ENCODE measurements around the gene LY6G6D.
A peak's percentile ranks its signal among the peaks of the same experiment; 100 is the strongest.

LY6G6D gene

DNA sequence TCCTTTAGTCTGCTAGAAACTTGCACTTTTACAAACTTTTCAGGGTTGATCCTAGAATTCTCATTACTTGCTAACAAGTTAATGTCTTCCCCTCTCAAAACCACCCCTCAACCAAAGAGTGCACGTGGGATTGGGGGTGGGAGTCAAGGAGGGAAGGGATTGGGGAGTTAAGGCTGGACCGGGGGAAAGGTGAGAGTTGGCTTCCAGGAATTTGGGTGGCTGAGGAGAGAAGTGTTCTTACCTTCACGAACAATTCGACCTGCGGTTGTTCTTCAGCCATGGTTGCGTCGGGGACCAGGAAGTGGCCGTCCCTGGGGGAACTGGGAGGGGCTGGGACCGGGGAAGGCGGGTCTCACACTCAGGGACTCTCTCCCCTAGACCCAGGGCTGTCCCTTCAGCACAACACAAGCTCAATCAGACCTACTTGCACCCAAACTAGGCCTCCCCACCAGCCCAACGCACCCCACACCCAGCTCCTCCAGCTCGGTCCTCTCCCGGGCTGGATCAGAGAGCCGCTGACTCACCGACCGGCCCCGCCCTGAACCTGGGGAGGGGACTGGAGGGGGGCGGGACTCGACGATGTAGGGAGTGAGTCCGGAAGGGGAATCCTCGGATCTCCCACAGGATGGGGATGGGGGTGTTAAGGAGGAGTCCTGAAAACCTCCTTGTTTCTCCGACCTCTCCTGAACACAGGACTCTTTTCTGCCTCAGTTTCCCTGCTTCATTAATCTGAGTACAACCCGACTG lies 21.0 kb downstream of the LY6G6D start, which contains the start of gene CLIC1:
TSS of gene CLIC1 (minus strand) at position 510 of the 747 bp plus-strand sequence. CDS start at position 280, 230 bp downstream.
- DNase-seq (ENCODE audit: low read depth, low spot score), result peak; percentile 77

DNA sequence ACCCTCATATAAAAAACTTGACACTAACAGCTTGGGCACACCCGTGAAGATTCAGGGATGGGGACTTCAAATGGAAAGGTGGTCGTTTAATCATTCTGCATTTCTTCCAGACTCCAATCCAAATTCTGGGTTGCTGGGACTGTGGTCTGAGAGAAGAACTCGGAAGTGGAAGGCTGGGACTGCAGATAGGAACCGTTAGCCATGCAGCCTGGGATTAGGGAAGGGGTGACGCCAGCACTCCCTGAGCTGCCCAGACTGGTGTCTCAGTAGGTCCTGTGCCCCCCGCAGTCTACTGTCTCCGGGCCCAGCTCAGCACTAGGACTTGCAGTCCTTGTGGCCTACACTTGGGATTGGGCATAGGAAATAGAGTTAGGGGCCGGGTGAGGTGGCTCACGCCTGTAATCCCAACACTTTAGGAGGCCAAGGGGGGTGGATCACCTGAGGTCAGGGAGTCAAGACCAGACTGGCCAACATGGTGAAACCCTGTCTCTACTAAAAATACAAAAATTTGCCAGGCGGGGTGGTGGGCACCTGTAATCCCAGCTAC lies 21.7 kb downstream of the LY6G6D start:
- peak; percentile 10 for DNase-seq (ENCODE audit: low read depth, low spot score)

DNA sequence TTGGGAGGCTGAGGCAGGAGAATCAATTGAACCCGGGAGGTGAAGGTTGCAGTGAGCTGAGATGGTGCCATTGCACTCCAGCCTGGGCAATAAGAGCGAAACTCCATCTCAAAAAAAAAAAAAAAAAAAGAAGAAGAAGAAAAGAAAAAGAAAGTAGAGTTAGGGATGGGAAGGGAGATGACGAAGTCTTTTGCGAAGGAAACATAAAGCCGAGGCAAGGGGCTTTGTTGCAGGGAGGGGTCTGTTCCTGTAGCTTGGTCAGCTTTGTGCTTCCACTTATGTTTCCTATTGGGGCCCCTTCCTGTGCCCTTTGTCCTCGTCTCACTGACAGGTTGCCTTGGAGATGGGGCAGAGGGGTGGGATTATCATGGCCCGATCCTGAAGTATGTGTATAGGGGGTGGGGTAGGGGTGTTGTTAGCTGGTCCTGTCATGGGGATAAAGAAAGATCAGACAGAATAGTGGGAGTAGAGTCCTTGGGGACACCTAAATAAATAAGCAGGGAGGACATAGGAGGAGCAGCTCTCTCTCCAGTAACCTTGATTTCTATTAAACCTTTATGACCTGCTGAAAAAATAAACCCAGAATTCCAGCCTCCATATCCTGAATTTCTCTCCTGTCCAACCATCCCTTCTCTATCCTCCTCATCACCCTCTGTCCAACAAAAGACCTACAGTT lies 22.3 kb downstream of the LY6G6D start:
- no peak for DNase-seq (ENCODE audit: low read depth, low spot score)

DNA sequence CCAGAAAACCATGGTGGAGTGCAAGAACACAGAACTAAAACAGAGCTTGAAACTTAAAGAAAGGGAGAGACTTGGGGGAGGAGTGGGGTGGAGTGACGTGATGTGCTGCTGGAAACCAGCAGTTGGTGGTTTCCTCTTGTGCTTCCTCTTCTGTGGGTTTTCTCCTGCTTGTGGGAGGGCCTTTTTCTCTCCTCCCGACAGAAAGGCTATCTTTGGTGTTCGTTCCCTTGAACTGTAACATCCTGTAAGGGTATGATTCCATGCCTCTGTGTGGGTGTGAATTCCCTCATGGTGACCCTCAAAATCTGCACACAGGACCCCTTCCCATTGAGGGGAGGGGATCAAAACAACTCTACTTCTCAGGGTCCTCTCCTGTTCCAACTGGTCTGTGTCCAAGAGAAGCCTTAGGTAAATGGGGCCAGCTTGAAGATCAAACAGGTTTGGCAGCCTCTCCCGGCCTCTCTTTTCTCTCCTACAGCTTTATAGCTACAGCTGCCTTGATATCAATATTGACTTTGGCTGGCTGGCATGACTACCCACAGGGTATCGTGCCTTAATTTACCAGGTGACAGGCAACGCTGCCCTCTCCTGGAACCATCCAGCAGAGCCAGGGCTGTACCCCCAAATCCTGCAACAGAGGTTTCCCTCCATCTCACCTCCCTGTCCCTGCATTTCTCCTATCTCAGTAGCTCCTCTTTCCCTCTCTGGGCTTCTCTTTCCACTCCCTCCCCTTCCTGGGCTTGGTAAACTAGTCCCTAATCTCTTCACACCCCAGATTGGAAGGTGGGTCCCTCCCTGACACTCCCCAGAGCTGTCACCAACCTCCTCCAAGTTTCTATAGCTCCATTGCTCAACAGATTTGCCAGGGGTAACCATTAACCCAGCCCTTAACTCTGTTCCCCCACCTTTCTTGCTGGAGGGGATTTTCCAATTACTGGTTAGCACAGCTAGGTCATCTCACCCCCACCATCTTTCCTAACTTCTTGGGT lies 23.1 kb downstream of the LY6G6D start:
- peak; percentile 44 for DNase-seq (ENCODE audit: low read depth, low spot score)

DNA sequence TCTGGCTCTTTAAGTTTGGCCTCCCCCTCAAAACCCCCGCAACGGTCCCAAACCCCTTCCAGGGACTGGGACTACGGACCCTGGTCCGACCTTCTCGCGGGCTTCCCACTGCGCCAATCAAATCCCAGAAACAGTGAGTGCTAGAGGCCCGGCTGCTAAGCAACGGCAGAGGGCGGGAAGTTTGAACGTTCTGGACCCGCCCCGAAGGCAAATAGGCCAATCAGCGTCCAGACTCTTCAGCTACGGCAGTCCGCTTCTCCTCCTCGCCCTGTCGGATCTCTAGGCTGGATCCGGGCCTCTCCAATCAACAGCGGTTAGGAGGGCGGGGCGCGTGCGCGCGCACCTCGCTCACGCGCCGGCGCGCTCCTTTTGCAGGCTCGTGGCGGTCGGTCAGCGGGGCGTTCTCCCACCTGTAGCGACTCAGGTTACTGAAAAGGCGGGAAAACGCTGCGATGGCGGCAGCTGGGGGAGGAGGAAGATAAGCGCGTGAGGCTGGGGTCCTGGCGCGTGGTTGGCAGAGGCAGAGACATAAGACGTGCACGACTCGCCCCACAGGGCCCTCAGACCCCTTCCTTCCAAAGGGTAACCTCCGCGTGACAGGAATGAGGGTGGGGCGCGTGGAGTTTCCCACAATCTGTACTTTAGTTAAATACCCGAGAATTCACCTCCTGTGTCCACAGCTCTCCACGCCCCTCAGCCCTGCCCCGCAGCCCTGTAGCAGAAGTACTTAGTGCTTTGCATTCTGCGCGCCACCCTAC lies 24.7 kb downstream of the LY6G6D start, which contains the start of gene MSH5:
TSS of gene MSH5 (plus strand) at position 367 of the 758 bp plus-strand sequence. CDS start 462 bp downstream, outside the sequence.
- peak; percentile 100 for DNase-seq (ENCODE audit: low read depth, low spot score)

DNA sequence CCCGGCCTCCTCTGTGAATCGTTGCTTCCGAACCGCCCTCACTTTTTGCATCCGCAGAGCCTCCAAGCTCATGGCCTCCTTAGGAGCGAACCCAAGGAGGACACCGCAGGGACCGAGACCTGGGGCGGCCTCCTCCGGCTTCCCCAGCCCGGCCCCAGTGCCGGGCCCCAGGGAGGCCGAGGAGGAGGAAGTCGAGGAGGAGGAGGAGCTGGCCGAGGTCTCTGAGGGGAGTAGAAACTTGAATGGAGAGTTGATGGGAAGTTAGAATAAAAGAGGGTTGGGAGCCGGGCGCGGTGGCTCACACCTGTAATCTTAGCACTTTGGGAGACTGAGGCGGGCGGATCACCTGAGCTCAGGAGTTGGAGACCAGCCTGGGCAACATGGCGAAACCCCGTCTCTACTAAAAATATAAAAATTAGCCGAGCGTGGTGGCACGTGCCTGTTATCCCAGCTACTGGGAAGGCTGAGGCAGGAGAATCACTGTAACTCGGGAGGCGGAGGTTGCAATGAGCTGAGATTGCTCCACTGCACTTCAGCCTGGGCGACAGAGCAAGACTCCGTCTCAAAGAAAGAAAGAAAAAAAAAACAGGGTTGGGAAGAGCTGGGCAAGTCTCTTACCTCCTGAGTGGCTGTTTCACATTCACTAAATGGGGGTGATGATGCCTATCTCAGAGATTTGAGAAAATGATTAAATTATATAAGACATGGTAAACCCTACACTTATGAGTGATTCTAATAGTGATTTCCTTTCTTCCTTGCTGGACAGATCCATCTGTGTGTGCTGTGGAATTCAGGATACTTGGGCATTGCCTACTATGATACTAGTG lies 25.5 kb downstream of the LY6G6D start:
- no peak for DNase-seq (ENCODE audit: low read depth, low spot score)

DNA sequence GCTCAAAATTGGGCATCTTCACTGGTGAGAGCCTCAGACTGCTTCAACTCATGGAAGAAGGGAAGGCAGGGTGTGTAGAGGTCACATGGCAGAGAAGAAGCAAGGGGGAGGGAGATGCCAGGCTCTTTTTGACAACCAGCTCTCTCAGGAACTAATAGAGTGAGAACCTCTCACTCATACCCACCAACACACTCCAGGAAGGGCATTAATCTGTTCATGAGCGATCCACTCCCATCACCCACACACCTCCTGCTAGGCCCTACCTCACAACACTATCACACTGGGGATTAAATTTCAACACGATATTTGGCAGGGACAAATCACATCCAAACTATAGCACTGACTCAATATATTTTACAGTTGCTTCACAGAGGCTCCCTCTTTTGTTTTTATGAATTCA lies 26.7 kb downstream of the LY6G6D start:
- DNase-seq (ENCODE audit: low read depth, low spot score), result no peak

DNA sequence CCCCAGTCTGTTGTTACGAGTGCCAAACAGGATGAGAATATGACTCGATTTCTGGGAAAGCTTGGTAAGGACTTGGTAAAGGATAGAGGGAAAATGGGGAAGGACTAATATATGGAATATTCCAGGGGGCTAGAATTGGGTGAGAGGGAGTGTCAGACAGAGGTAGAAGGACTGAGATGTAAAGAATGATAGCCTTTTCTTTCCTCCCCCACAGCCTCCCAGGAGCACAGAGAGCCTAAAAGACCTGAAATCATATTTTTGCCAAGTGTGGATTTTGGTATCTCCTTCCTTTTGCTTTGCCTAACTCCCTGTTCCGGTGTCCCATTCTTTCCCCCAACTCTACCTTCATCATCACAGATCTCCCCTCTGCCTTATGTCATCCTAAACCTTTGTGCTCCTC lies 27.7 kb downstream of the LY6G6D start:
- DNase-seq (ENCODE audit: low read depth, low spot score), result no peak

DNA sequence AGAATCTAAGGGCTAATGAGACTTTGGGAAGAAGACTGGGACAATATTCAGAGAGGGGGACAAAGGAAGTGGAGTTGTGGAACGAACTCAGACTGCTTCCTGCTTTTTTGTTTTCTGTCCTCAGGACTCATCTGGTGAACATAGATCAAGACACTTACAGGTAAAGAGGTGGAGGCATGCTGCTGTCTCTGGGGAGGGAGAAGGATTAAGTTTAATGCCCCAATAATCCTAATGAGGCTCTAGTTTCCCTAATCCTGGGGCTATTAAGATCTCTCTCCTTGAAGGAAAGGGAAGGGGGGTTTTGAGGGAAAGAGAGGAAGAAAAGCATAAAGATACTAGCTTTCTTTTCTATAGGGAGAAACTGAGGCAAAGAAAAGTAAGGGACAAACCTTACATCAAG lies 29.3 kb downstream of the LY6G6D start:
- DNase-seq (ENCODE audit: low read depth, low spot score), result no peak

DNA sequence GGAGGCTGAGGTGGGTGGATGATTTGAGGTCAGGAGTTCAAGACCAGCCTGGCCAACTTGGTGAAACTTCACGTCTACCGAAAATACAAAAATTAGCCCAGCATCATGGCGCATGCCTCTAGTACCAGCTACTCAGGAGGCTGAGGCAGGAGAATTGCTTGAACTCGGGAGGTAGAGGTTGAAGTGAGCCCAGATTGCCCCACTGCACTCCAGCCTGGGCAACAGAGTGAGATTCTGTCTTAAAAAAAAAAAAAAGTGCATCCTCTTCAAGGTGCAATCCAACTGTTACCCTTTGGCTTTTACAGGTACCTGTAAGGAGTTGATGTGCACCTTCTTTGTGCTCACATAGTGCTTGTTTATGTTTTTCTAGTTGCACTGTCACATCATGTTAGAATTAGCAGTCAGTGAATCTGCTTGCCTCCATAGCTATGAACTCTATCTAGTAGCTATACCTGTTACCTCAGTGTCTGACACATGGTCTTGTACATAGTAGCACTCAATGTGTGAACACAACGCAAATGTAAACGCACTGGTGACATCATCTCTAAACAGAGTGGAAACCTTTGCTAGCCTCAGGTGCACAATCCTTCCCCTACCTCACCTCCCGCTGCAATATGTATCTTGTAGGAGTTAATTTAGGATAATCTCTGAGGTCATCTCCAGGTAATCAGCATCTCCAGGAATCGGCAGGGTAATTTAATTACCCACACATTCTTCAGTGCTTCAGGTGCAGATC lies 34.3 kb downstream of the LY6G6D start:
- no peak for DNase-seq (ENCODE audit: low read depth, low spot score)

DNA sequence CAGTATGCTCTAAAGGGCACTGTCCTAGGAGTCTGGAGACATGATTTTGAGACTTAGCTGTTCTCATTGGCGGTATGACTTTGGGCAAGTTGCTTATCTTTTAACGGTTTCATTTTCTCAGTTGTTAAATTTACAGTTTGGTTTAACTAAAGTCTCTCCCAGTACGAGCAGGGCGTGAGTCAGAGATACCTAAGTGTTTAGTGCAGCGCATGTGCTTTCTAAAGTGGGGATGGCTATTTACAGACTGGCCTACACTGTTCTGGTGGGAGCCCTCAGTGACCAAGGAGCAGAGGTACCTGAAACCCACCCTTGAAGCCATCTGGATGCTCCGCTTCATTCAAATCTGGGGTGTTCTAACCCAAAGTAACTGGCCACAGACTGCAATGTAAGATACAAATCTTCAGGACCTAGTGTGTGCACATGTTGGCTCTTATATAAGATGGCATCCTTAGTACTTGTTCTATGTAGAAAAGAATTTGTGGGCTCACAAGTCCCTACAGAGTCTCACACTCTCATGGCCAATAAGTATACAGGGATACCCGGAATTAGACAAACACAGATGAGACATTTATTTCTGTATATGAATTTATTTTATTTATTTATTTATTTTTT lies 35.4 kb downstream of the LY6G6D start:
- DNase-seq (ENCODE audit: low read depth, low spot score), result no peak

DNA sequence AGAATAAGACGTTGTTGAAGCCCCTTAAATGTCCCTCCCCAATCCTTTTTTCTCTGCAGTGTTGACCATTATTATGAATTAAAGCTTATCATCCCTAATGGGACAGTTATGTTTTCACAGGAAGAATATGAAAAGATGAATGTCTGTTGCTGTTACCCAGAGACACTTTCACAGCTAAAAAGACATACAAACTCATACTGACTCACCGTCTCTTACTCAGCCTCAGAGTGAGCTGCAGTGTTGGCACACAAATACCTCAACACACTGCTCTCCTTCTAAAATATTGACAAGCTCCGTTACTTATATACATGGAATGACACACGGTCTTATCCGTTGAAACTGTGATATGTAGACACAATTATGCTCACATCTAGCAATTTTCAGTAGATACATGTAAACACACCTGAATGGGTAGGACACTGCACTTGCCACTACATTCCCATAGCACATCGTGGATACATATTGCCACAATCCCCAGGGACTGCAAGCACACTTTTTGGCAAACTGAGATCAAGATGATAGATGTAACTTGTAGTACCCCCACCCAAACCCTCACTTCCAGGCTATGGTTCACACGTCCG lies 37.7 kb downstream of the LY6G6D start:
- no peak for DNase-seq (ENCODE audit: low read depth, low spot score)

DNA sequence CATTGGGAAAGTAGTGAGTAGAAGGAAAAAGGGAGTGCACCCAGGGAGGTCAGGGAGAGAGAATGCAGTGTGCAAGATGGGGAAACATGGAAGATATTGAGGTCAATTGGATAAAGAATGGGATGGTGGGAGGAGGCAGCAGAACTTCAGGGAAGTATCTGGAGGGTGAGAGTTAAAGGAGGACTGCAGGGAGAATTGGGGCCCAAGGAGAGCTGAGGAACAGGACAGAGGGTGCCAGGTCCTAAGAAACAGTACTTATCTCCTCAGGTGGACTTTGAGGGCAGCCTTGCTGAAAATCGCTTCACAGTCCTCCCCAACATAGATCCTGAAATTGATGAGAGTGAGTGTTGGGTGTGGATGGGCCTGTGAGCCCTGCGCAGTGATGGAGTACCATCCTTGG lies 43.1 kb downstream of the LY6G6D start:
- no peak for DNase-seq (ENCODE audit: low read depth, low spot score)

DNA sequence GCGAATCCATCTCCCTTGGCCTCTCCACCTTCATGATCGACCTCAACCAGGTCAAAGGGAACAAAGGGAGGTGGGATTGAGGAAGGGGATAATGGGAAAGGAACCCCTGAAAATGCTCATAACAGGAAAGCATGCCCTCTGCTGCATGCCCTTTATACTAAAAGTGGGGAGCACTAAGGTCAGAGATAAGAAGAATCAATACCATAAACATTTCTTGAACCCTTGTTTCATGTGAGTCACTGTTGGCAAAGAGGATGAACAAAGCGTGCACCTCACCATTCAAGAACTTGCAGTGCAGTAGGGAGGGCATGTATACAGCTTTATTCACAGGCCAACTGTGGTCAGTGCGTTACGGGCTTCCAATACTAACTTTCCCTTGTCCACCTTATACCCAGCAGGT lies 45.6 kb downstream of the LY6G6D start:
- DNase-seq (ENCODE audit: low read depth, low spot score), result no peak

DNA sequence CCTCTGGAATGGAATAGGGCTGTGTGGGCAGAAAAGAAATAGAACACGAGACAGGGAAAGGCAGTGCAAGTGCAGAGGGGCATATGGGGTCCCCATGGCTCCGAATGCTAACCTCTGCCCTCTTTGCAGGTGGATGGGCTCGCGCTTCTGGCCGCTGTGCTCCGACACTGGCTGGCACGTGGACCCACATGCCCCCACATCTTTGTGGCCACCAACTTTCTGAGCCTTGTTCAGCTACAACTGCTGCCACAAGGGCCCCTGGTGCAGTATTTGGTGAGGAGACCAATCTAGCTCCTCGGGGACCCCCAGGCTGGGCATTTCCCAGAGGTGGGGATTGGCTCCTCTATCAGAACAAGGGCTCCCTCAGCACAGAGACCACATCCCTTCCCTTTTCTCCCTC lies 46.2 kb downstream of the LY6G6D start:
- DNase-seq (ENCODE audit: low read depth, low spot score), result no peak

DNA sequence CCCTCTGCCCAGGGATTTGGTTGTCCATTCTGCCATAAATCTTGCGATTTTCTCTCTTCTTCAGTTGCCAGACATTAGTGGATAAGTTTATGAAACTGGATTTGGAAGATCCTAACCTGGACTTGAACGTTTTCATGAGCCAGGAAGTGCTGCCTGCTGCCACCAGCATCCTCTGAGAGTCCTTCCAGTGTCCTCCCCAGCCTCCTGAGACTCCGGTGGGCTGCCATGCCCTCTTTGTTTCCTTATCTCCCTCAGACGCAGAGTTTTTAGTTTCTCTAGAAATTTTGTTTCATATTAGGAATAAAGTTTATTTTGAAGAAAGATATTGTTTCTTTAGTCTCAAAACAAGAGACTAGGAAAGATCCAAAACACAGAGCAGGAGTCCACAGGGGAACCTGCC lies 47.2 kb downstream of the LY6G6D start, which contains the start of gene SAPCD1:
TSS of gene SAPCD1 (plus strand) at position 301 of the 400 bp plus-strand sequence. CDS start 399 bp downstream, outside the sequence.
- DNase-seq (ENCODE audit: low read depth, low spot score), result no peak

DNA sequence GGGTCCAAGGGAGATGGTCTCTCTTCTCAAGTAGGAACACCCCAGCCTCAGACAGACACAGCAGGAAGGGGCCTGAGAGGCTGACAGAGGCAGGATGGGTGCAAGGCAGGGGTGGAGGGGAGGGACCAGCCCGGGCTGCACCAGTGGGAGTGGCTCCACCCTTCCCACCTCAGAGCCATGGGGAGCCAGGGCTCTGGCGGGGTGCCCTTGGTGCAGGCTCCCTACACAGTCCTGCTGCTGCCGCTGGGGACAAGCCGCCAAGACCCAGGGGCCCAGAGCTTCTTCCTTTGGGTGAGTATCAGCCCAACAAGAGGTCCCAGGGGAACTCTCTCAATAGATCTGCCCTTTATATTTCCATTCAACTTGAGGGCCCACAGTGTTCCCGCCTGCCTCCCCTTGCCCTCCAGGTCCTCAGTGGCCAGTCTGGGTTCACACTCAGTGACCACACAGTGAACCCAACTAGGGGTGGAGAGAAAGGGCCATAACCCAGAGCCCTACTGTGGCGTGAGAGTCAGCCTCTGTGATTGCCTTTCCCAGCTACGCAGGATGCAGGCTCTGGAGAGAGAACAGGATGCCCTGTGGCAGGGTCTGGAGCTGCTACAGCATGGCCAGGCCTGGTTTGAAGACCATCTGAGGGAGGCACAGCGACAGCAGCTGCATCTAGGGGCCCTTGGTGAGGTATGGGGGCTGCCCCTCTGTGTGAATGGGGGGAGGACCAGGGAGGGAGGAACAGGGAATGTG lies 47.9 kb downstream of the LY6G6D start:
- no peak for DNase-seq (ENCODE audit: low read depth, low spot score)

DNA sequence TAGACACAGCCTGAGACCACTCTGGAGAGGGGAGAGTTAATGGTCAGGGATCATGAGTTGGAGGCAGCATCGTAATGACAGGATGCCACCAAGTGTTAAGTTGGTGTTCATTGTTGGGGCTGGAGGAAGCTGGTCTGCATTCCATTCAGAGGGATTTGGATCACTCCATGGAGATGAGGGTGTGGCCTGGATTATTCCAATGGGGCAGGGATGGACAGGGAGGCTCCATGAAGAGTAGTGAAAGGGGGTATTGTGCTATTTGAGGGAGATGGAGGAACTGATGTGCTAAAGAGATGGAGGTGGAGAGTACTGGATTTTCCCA lies 48.4 kb downstream of the LY6G6D start:
- DNase-seq (ENCODE audit: low read depth, low spot score), result peak; percentile 36

Data from ELF-1 (cell line).